HepG2 (cell line): ENCODE results near the gene PRXL2B. TPM values are rescaled to one million over a fixed set of nuclear protein-coding genes. Genes with fewer than 3 reads are reported as not detected.

Source experiments
- CAMTA2 ChIP-seq: sonication (generic); formaldehyde crosslinking; IDR thresholded peaks from 2 replicates; pipeline ENCODE4 v1.4.0; 2020; ENCODE audit warnings: mild to moderate bottlenecking, missing genetic modification reagents, borderline replicate concordance
- CENPX ChIP-seq: sonication (generic); formaldehyde crosslinking; IDR thresholded peaks from 2 replicates; pipeline ENCODE4 v1.9.0; 2021; ENCODE audit warnings: mild to moderate bottlenecking, missing genetic modification reagents, moderate library complexity
- KLF16 ChIP-seq, 2 experiments: sonication (generic) in 1 of 2; formaldehyde crosslinking in 1 of 2; IDR thresholded peaks; 2 replicates each; pipeline versions ENCODE4 v1.6.1 to v1.8.0; 2016 to 2023; ENCODE audit warnings: missing genetic modification reagents in 2 of 2, missing compliant biosample characterization in 1 of 2
- MXI1 ChIP-seq: IDR thresholded peaks from 3 replicates; pipeline ENCODE4 v1.6.1; 2012; ENCODE audit warnings: low read depth, low read length, inconsistent platforms, borderline replicate concordance
- RAD21 ChIP-seq: fragments of 450-650 bp; formaldehyde crosslinking; IDR thresholded peaks from 2 replicates; pipeline ENCODE4 v1.5.0; 2020; ENCODE audit warnings: mild to moderate bottlenecking
- RARG ChIP-seq: sonication (generic); formaldehyde crosslinking; IDR thresholded peaks from 2 replicates; pipeline ENCODE4 v1.4.0; 2020; ENCODE audit warnings: low read depth, mild to moderate bottlenecking, missing genetic modification reagents
- RBM39 ChIP-seq: fragments of 200-400 bp; formaldehyde crosslinking; IDR thresholded peaks from one replicate; pipeline ENCODE4 v1.6.1; 2018; ENCODE audit warnings: antibody characterized with exemption, mild to moderate bottlenecking, low read depth, low read length; ENCODE audit not compliant: poor library complexity, severe bottlenecking
- RFXAP ChIP-seq: sonication (generic); formaldehyde crosslinking; IDR thresholded peaks from 2 replicates; pipeline ENCODE4 v1.4.0; 2020; ENCODE audit warnings: missing genetic modification reagents, borderline replicate concordance
- RNF2 ChIP-seq: fragments of 450-650 bp; conservative IDR thresholded peaks from 2 replicates; pipeline ENCODE4 v1.6.1; 2016; ENCODE audit warnings: low read depth
- SNAPC2 ChIP-seq: sonication (generic); formaldehyde crosslinking; IDR thresholded peaks from 2 replicates; pipeline ENCODE4 v1.8.1; 2022; ENCODE audit warnings: mild to moderate bottlenecking, missing genetic modification reagents
- SRY ChIP-seq: sonication (generic); formaldehyde crosslinking; IDR thresholded peaks from 2 replicates; pipeline ENCODE4 v1.8.0; 2022; ENCODE audit warnings: mild to moderate bottlenecking, missing genetic modification reagents
- SUZ12 ChIP-seq: fragments of 150-350 bp; IDR thresholded peaks from 2 replicates; pipeline ENCODE4 v1.6.1; 2014; ENCODE audit warnings: low read depth, low read length
- TERF1 ChIP-seq: sonication (generic); formaldehyde crosslinking; IDR thresholded peaks from 2 replicates; pipeline ENCODE4 v1.8.0; 2022; ENCODE audit warnings: mild to moderate bottlenecking, missing genetic modification reagents, moderate library complexity
- YY1 ChIP-seq: IDR thresholded peaks from 2 replicates; pipeline ENCODE4 v1.6.1; 2011; ENCODE audit warnings: low read length, low read depth, moderate library complexity, mild to moderate bottlenecking; ENCODE audit not compliant: insufficient read depth, insufficient replicate concordance
- ZIK1 ChIP-seq: sonication (generic); formaldehyde crosslinking; IDR thresholded peaks from 2 replicates; pipeline ENCODE4 v1.5.0; 2020; ENCODE audit warnings: mild to moderate bottlenecking, low read depth, missing genetic modification reagents, borderline replicate concordance
- ZNF235 ChIP-seq: sonication (generic); formaldehyde crosslinking; IDR thresholded peaks from 2 replicates; pipeline ENCODE4 v1.8.1; 2023; ENCODE audit warnings: mild to moderate bottlenecking, missing genetic modification reagents, borderline replicate concordance
- ZNF441 ChIP-seq: sonication (generic); formaldehyde crosslinking; IDR thresholded peaks from 2 replicates; pipeline ENCODE4 v1.7.0; 2021; ENCODE audit warnings: missing genetic modification reagents, borderline replicate concordance
- ZNF446 ChIP-seq: sonication (generic); formaldehyde crosslinking; IDR thresholded peaks from 2 replicates; pipeline ENCODE4 v1.5.0; 2020; ENCODE audit warnings: mild to moderate bottlenecking, missing genetic modification reagents
- ZNF724P ChIP-seq: sonication (generic); formaldehyde crosslinking; IDR thresholded peaks from 2 replicates; pipeline ENCODE4 v1.8.0; 2022; ENCODE audit warnings: missing genetic modification reagents, borderline replicate concordance
- ZSCAN31 ChIP-seq: sonication (generic); formaldehyde crosslinking; IDR thresholded peaks from 2 replicates; pipeline ENCODE4 v1.5.0; 2020; ENCODE audit warnings: low read depth, mild to moderate bottlenecking, missing genetic modification reagents
- polyA plus RNA-seq, 8 experiments: library from polyadenylated mRNA; depleted of rRNA in 3 of 8; stranded (reverse) in 7 of 8; unstranded in 1 of 8; fragments of >200 nt; fragmentation: Illumina TruSeq in 4 of 8; extraction: Trizol in 4 of 8; gene quantifications; 2 replicates each; pipeline versions ENCODE4 v1.2.1 to v1.2.3, GENCODE V29; 2011 to 2016; ENCODE audit warnings: low read depth in 4 of 8, missing spikeins in 1 of 8, mixed read lengths in 1 of 8; ENCODE audit not compliant: insufficient read depth in 1 of 8
- total RNA-seq, 5 experiments: library from RNA; depleted of rRNA; stranded (reverse); fragments of >200 nt; fragmentation: Illumina TruSeq; extraction: Trizol; gene quantifications; 2 replicates each; pipeline ENCODE4 v1.2.3, GENCODE V29; 2016; ENCODE audit warnings: low read depth in 1 of 5
- TF ChIP-seq, protein P1 (sequence below): sonication (generic); formaldehyde crosslinking; IDR thresholded peaks from 2 replicates; pipeline ENCODE4 v1.4.0; 2020; ENCODE audit warnings: missing genetic modification reagents, borderline replicate concordance
- TF ChIP-seq, protein P2 (sequence below): fragments of 450-650 bp; IDR thresholded peaks from 2 replicates; pipeline ENCODE4 v1.6.1; 2016

The PRXL2B gene
- total and polyA plus RNA-seq, 2 of the 13 experiments (the other 11 are each of a cell fraction or from before 2014, with no cell fraction given), result 16.8 to 22.1 TPM

DNA sequence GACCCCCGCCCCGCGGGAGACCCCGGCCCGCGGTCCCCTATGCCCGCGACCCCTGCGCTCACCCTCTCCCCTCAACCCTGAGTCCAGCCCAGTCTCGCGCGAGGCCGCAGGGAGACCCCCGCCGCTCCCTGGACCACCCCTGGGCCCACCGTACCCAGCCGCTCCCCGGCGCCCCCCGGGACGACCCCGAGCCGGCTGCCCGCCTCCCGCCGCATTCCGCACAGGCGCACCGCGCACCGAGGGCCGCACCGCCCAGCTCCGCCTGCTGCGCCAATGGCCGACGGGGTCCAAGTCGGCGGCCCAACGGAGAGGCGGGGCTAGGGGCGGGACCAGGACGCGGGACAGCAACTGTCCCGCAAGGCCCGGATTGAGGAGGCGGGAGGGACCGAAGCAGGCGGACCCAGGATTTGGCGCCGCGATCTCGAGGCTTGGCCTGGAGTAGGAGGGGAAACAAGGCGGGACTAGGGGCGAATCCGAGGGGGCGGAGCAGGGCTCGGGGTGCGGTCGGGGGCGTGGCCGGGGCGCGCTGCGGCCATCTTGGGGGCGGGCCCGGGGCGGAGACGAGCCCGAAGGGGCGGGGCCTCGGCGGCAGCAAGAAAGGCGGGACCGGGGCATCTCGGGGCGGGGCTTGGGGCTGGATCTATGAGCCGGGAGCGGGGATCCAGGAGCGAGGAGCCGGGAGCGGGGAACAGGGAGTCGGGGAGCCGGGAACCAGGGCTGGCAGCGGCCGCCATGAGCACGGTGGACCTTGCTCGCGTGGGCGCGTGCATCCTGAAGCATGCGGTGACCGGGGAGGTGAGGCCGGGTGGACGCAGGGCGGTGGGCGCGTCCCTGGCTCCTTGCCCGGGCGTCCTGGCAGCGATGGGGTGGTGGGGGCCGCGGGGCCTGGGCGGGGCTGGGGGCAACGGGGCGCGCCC, at the start of gene PRXL2B (continued):
- TF ChIP-seq, protein P1, sequence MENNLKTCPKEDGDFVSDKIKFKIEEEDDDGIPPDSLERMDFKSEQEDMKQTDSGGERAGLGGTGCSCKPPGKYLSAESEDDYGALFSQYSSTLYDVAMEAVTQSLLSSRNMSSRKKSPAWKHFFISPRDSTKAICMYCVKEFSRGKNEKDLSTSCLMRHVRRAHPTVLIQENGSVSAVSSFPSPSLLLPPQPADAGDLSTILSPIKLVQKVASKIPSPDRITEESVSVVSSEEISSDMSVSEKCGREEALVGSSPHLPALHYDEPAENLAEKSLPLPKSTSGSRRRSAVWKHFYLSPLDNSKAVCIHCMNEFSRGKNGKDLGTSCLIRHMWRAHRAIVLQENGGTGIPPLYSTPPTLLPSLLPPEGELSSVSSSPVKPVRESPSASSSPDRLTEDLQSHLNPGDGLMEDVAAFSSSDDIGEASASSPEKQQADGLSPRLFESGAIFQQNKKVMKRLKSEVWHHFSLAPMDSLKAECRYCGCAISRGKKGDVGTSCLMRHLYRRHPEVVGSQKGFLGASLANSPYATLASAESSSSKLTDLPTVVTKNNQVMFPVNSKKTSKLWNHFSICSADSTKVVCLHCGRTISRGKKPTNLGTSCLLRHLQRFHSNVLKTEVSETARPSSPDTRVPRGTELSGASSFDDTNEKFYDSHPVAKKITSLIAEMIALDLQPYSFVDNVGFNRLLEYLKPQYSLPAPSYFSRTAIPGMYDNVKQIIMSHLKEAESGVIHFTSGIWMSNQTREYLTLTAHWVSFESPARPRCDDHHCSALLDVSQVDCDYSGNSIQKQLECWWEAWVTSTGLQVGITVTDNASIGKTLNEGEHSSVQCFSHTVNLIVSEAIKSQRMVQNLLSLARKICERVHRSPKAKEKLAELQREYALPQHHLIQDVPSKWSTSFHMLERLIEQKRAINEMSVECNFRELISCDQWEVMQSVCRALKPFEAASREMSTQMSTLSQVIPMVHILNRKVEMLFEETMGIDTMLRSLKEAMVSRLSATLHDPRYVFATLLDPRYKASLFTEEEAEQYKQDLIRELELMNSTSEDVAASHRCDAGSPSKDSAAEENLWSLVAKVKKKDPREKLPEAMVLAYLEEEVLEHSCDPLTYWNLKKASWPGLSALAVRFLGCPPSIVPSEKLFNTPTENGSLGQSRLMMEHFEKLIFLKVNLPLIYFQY (CRISPR knock-in tag), result 0 out of 2 replicates have a peak, but pooled peaks have one; percentile 21
- TF ChIP-seq ZIK1 (CRISPR knock-in tag), result no peak
- no peak for TF ChIP-seq RBM39
- TF ChIP-seq YY1, result peak; percentile 92
- peak; percentile 23; the same call in 1 of the 2 replicates for TF ChIP-seq ZNF235
- TF ChIP-seq MXI1, result peak; percentile 26; the same call in 1 of the 3 replicates
- no peak for TF ChIP-seq ZNF446 (CRISPR knock-in tag)
- TF ChIP-seq ZSCAN31 (CRISPR knock-in tag), result 0 out of 2 replicates have a peak, but pooled peaks have one; percentile 43
- peak; percentile 34; the same call in 1 of the 2 replicates for TF ChIP-seq RNF2
- TF ChIP-seq, protein P2, sequence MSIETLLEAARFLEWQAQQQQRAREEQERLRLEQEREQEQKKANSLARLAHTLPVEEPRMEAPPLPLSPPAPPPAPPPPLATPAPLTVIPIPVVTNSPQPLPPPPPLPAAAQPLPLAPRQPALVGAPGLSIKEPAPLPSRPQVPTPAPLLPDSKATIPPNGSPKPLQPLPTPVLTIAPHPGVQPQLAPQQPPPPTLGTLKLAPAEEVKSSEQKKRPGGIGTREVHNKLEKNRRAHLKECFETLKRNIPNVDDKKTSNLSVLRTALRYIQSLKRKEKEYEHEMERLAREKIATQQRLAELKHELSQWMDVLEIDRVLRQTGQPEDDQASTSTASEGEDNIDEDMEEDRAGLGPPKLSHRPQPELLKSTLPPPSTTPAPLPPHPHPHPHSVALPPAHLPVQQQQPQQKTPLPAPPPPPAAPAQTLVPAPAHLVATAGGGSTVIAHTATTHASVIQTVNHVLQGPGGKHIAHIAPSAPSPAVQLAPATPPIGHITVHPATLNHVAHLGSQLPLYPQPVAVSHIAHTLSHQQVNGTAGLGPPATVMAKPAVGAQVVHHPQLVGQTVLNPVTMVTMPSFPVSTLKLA, result 0 out of 2 replicates have a peak, but pooled peaks have one; percentile 3
- TF ChIP-seq ZNF724P, result peak; percentile 89
- no peak for TF ChIP-seq RARG (CRISPR knock-in tag)
- TF ChIP-seq SNAPC2 (CRISPR knock-in tag), result no peak
- no peak for TF ChIP-seq SUZ12
- no peak for TF ChIP-seq CENPX (CRISPR knock-in tag)
- TF ChIP-seq RFXAP (CRISPR knock-in tag), result peak; percentile 0; the same call in 1 of the 2 replicates
- TF ChIP-seq ZNF441 (CRISPR knock-in tag), result peak; percentile 50; the same call in 1 of the 2 replicates
- 0 out of 2 replicates have a peak, but pooled peaks have one; percentile 15 for TF ChIP-seq CAMTA2 (CRISPR knock-in tag)
- 0 out of 4 replicates have a peak, but pooled peaks of 1 of the 2 experiments have one; percentile 14 for TF ChIP-seq KLF16 (CRISPR knock-in tag; IDR thresholded peaks at IDR 0.05)
- TF ChIP-seq SRY (CRISPR knock-in tag), result no peak
- TF ChIP-seq RAD21 (CRISPR knock-in tag), result 0 out of 2 replicates have a peak, but pooled peaks have one; percentile 20
- TF ChIP-seq TERF1 (CRISPR knock-in tag), result 0 out of 2 replicates have a peak, but pooled peaks have one; percentile 42
